ENCODE results near the gene MICU2. TPM values are rescaled to one million over a fixed set of nuclear protein-coding genes. Genes with fewer than 3 reads are reported as not detected.

The MICU2 gene
- total and polyA plus RNA-seq, 10 of the 15 experiments (the other 5 are each of a cell fraction or from before 2014, with no cell fraction given), result 17.7 to 56.6 (median 43.8) TPM

GRCh38 chr13:21606796-21607195 is 2.8 kb upstream of the MICU2 start:
- in situ Hi-C loops (cut with MboI), result no loop called here
- no peak for ATAC-seq
- TF ChIP-seq ZNF592 (IDR thresholded peaks at IDR 0.05) (no peak), PKNOX1 (IDR thresholded peaks at IDR 0.05) (no peak), KDM1A (IDR thresholded peaks at IDR 0.05; ENCODE audit: borderline replicate concordance) (no peak), MLLT1 (IDR thresholded peaks at IDR 0.05) (no peak), ZNF622 (IDR thresholded peaks at IDR 0.05) (no peak), ZNF217 (IDR thresholded peaks at IDR 0.05) (no peak), CTCF (IDR thresholded peaks at IDR 0.05 in 2 of 3, conservative IDR thresholded peaks at IDR 0.05 in 1 of 3; ENCODE audit: control insufficient read depth in 2 of 3, extremely low read depth in 1 of 3, insufficient read depth in 1 of 3, low read depth in 3 of 3, low read length in 3 of 3) (no peak), SUPT20H (IDR thresholded peaks at IDR 0.05; ENCODE audit: borderline replicate concordance, control insufficient read depth, low read depth, low read length) (no peak), CBFB (IDR thresholded peaks at IDR 0.05; ENCODE audit: low read depth) (no peak), BRCA1 (IDR thresholded peaks at IDR 0.05; ENCODE audit: low read depth, low read length) (no peak)
- H3K79me2 ChIP-seq (ENCODE audit: control insufficient read depth, insufficient read depth, low read length), result peaks cover 3% of the 10 kb centered on the region
- no peak overlapping the region for H2AFZ ChIP-seq (ENCODE audit: control insufficient read depth, low read depth, low read length)
- no peak overlapping the region for H3K27ac ChIP-seq (ENCODE audit: control insufficient read depth, insufficient read depth)
- no peak overlapping the region for H3K4me3 ChIP-seq
- no peak overlapping the region for H3K9ac ChIP-seq (ENCODE audit: control insufficient read depth, insufficient read depth, low read length)
- no peaks in the 10 kb centered on the region; the same call in 2 of the 3 replicates for H3K9me3 ChIP-seq (replicated peaks; ENCODE audit: control insufficient read depth, insufficient read depth, low read length)
- DNase-seq (ENCODE audit: low read depth, low spot score), result no peak
- no peaks in the 10 kb centered on the region for H3K4me1 ChIP-seq (ENCODE audit: control insufficient read depth, insufficient read depth, low read length)
- ChIA-PET POLR2A (no interaction called here), RAD21 (ENCODE audit: unreplicated experiment) (interaction anchor here (1.1 kb wide), 1 partner anchor 9 kb away, joined by 3 read pairs; no protein-coding TSS in a partner anchor), CTCF (interaction anchor here (1.1 to 3.9 kb wide), 2 partner anchors 8 to 30 kb away, joined by 4 to 23 read pairs; no protein-coding TSS in a partner anchor), SMC1A (ENCODE audit: uncharacterized antibody, unreplicated experiment) (interaction anchor here (1.5 to 2.0 kb wide), 3 partner anchors 9 to 32 kb away, joined by 4 to 5 read pairs (median 5); no protein-coding TSS in a partner anchor)
- BruUV-seq (replicated peaks), result no TSS peak
- FAIRE-seq, result no peak
- WGBS (ENCODE audit: insufficient coverage, insufficient replicate concordance, low lambda C conversion rate, missing lambda C conversion rate), result 96% methylated on average over 6 of the region's 6 CpGs
- no peaks in the 10 kb centered on the region for H3K36me3 ChIP-seq (ENCODE audit: control insufficient read depth in 2 of 2, insufficient read depth in 2 of 2, low read length in 1 of 2)
- no peaks in the 10 kb centered on the region for H4K20me1 ChIP-seq (ENCODE audit: control insufficient read depth, insufficient read depth)
- intact Hi-C loops (cut with micrococcal nuclease; ENCODE audit: unreplicated experiment), result no loop called here
- no peaks in the 10 kb centered on the region; a peak in 1 of 4 replicates for H3K27me3 ChIP-seq (replicated peaks in 1 of 2; ENCODE audit: control insufficient read depth in 2 of 2, insufficient read depth in 2 of 2, low read length in 1 of 2)
- no peak overlapping the region for H3K4me2 ChIP-seq (ENCODE audit: control insufficient read depth, insufficient read depth)

All from GM12878 (cell line).